Fibroblast of skin of abdomen (primary cell): ENCODE data around the gene BLVRA.
"Not testable (repeated sequence)": the region's sequence is repeated elsewhere in the genome, so short reads cannot be mapped to it uniquely, and the experiment has no call there.

Source experiments
- DNase-seq: peaks from one replicate; pipeline ENCODE4 v3.0.0-alpha.2; 2013

Gene BLVRA

DNA sequence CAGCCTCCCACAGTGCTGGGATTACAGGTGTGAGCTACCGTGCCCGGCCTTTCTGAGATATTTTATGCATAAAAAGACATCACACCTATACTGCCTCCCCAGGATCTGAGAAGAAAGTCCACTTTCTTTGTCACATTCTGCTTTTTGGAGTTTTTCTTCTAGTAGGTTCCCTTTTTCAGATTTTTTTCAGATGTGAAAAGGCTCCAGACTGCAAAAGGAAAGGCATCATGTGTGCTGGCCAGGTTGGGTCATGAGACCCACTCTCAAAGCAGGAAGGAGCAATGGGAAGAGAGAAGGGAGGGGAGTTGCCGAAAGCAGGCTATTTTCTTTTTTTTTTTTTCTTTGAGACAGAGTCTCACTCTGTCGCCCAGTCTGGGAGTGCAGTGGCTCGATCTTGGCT, 10.8 kb downstream of the BLVRA start:
- no peak for DNase-seq

DNA sequence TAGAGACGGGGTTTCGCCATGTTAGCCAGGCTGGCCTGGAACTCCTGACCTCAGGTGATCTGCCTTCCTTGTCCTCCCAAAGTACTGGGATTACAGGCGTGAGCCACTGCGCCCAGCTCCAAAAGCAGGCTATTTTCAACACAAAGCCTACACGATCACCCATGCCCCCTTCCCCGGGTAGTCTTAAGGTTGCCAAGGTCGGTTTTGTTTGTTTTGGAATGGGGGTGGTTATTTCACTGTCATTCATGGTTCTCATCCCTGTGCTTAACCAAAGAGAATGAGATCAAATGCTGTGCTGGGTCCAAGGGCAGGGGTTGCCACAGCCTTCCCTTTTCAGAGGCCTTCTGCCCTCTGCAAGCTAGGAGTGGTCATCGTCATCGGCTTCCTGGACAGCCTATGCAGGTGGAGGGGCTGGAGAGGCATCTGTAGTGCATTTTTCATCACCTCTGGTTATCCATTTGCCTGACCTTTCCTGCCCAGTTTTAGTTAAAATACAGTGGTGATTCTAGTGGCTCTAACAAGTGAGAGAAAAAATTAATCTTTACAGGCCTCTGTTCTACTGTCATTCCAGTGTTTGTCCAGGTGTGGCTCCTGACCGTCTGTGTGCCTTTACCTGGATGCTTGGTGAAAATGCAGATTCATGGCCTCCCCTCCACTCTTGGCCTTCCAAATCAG, 11.4 kb downstream of the BLVRA start:
- no peak for DNase-seq

DNA sequence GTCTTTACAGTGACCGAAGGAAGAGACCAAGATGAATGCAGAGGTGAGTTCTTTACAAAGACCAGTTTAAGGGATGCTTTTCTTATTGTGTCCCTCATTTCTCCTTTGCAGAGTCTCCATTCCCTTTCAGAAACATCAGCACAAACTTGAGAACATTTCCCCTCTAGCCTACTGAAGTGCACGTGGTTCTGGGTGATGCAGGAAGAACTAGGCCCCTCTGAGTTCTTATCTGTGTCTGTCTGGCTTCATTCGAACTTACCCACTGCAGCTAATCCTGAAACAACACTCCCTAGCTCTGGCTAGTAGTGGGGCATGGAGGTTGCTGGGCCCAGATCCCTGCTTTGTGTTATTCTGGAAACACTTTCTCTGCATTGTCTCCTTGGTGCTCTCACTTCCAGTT, 12.6 kb downstream of the BLVRA start:
- no peak for DNase-seq

DNA sequence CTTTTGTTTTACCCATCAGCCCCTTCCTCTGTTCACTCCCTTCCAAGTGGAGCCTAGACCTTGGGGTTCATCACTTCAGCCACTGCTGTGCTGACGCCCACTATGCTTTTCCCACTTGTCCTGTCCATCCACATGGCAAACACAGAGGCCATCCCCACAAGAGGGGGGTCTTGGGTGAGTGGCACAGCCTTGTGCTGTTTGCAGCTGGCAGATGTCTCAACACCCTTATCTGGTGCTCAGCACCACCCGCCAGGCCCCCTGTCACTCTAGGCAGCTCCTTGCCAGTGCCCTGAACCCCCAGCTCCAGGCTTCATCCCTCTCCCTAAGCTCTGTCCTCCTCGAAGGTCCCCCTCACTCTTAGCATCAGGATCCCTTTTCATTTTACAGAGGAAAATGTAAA, 13.1 kb downstream of the BLVRA start:
- DNase-seq = no peak

DNA sequence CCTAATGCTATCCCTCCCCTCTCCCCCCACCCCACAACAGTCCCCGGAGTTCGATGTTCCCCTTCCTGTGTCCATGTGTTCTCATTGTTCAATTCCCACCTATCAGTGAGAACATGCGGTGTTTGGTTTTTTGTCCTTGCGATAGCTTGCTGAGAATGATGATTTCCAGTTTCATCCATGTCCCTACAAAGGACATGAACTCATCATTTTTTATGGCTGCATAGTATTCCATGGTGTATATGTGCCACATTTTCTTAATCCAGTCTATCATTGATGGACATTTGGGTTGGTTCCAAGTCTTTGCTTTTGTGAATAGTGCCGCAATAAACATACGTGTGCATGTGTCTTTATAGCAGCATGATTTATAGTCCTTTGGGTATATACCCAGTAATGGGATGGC, 14.8 kb downstream of the BLVRA start:
- not testable (repeated sequence) for DNase-seq

DNA sequence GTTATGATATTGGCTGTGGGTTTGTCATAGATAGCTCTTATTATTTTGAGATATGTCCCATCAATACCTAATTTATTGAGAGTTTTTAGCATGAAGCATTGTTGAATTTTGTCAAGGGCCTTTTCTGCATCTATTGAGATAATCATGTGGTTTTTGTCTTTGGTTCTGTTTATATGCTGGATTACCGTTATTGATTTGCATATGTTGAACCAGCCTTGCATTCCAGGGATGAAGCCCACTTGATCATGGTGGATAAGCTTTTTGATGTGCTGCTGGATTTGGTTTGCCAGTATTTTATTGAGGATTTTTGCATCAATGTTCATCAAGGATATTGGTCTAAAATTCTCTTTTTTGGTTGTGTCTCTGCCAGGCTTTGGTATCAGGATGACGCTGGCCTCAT, 16.8 kb downstream of the BLVRA start:
- DNase-seq = not testable (repeated sequence)

DNA sequence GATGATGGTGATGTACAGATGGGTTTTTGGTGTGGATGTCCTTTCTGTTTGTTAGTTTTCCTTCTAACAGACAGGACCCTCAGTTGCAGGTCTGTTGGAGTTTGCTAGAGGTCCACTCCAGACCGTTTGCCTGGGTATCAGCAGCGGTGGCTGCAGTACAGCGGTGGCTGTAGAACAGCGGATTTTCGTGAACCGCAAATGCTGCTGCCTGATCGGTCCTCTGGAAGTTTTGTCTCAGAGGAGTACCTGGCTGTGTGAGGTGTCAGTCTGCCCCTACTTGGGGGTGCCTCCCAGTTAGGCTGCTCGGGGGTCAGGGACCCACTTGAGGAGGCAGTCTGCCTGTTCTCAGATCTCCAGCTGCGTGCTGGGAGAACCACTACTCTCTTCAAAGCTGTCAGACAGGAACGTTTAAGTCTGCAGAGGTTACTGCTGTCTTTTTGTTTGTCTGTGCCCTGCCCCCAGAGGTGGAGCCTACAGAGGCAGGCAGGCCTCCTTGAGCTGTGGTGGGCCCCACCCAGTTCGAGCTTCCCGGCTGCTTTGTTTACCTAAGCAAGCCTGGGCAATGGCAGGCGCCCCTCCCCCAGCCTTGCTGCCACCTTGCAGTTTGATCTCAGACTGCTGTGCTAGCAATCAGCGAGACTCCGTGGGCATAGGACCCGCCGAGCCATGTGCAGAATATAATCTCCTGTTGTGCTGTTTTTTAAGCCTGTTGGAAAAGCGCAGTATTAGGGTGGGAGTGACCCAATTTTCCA, 20.0 kb downstream of the BLVRA start:
- DNase-seq = not testable (repeated sequence)

DNA sequence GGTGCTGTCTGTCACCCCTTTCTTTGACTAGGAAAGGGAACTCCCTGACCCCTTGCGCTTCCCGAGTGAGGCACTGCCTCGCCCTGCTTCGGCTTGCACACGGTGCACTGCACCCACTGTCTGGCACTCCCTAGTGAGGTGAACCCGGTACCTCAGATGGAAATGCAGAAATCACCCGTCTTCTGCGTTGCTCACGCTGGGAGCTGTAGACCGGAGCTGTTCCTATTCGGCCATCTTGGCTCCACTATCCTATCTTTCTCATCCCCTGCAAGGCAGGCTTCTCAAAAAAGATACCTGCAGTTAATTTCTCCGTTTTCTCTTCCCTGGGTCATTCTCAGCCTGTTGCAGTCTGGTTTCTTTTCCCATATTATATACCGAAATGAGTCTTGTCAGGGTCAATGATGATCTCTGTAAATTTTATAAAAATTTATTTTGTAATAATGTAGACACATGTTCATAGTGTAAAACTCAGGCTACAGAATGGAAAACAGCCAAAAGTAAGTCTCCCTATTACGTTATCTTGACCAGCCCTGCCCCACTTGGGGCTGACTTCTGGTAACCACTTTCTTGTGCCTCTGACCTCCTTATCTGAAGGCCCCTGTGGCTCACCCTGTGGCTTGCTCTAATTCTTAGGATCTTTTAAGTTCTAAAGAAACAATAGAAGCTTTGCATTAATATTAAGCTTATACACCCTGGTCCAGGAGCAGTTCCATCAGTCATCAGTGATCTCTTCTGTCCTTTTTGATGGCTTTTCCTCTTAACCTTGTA, 20.7 kb downstream of the BLVRA start:
- DNase-seq = no peak

DNA sequence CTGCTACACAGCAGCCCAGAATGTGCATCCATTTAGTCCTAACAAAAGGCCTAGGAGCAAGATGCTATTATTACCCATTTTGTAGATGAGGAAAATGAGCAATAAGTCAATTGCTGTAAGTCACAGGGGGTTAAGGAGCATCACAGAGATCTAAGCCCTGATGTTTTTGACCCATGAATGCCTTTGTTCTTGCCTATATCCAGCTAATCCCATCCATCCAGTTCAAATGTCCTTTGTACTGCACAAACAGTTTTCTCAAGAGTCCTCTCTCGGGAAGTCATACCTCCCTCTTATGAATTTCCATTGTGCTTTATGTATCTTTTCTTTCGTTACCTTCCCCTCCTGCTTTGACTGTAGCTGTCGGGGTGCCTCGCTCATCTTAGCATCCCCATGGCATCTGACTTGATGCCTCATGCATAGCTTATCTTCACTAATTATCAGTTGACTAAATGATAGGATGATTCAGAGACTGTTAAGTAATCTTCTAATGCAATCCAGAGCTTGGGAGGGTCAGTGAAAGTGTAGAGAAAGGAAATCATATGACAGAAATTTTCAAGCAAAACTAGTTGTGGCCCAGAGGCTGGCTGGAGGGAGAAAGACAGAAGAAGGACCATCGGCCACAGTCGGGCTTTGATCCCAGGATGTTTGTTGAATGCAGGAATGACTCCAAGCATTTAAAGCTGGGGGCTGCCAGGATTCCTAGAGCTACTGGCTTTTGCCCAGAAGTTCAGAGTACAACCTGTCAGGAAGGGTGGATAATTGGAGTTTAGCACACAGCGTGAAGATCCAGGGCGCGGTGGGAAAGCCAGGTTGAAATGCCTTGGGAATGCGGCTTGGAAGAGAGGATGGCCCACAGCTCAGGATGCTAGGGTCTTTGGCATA, 23.5 kb downstream of the BLVRA start:
- DNase-seq = peak; percentile 56

DNA sequence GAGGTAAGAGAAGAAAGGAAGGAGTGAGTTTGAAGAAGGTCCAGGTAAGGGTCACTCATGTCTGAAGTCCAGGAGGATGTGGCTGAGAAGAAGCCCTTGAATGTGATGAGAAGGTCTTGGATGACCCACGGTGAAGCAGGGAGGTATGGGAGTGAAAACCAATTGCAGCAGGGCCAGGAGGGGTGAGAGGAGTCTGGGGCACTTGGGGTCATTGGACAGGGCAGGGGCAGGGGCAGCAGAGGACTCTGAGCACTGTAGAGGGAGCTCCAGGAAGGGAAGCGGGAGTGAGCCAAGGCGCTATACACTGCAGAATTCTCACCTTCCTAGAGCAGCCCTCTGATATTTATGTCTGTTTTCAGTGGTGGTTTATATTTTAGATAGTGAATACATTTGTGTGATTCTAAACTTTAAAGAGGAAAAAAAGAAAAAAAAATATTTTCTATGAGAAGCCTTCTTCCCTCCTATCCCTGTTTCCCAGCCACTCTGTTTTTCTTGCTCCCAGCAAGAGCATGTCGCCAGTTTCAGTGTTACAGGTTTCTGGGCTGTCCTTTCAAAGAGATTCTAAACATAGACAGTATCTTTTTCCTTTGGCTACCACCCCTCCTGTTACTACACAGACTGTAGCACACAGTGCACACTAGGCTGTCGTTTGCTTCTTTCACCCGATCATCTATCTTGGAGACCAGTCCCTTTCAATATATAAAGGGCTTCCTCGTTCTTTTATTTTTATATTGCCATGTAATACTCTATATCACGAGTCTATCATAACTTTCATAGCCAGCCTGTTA, 24.5 kb downstream of the BLVRA start:
- DNase-seq = no peak

DNA sequence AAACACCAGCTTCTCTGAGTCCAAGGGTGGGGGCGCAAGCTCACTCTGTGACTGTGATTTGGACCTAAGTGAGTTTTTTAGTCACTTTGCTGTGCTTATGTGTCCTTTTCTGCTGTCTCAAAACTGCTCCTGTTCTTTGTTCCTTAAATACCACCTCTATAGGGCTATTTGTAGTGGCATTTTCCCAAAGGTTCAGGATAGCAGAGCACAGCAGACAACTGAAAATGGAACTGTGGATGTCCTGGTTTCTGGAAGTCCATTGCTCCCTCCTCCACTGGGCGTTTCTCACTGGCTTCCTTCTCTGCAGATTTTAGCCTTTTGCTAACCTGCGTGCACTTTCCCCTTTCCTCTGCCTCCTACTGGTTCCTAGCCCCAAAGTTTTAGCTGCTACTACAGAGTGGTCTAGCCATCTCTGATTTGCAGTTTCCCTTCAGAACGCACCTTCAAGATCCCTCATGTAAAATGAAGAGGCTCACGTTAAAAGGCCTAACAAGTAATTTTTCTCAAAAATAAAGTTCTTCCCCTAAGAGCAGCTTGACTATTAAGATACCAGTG, 25.6 kb downstream of the BLVRA start:
- DNase-seq = no peak

DNA sequence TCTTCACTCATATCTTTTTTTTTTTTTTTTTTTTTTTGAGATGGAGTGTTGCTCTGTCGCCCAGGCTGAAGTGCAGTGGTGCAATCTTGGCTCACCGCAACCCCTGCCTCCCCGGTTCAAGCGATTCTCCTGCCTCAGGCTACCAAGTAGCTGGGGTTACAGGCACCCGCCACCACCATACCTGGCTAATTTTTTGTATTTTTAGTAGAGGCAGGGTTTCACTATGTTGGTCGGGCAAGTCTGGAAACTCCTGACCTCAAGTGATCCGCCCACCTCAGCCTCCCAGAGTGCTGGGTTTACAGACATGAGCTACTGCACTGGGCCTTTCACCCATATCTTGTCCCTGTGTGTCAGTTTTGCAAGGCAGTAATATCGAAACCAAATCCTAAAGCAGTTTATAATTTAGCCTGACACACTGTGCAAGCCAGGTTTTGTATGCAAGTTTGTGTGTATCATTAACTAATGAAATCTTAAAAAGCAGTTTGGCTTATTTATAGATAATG, 26.2 kb downstream of the BLVRA start:
- not testable (repeated sequence) for DNase-seq

DNA sequence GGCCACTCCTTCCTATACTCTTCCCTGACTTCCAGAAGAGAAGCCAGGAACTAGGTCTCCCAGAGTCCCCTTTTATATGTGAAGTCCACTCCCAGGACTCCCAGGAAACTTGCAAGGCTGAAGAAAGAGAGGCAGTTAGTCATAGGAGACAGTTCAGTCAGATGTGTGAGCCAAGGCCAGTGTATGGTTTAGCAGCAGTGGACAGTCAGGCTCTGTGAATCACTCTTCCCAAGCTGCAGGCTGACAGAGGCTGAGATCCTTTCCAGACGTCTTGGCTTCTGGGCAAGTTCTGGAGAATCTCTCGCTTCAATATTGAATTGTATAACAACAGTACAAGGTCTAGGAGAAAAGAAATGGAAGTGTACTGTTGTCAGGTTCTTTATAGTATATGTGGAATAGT, 26.9 kb downstream of the BLVRA start:
- DNase-seq = peak; percentile 83

DNA sequence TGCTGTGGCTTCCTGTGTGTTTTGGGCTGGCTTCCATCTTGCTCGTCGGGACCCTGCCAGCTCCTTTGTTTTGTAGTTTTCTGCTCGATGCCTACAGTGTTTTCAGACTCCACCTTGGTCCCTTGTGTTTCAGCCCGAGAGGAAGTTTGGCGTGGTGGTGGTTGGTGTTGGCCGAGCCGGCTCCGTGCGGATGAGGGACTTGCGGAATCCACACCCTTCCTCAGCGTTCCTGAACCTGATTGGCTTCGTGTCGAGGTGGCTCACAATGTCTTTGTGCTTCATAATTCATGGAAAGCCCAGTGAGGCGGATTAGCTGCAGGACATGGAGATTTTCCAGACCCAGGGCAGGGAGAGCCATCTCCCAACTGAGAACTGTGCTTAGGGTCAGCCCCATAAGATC, 29.3 kb downstream of the BLVRA start:
- DNase-seq = no peak

DNA sequence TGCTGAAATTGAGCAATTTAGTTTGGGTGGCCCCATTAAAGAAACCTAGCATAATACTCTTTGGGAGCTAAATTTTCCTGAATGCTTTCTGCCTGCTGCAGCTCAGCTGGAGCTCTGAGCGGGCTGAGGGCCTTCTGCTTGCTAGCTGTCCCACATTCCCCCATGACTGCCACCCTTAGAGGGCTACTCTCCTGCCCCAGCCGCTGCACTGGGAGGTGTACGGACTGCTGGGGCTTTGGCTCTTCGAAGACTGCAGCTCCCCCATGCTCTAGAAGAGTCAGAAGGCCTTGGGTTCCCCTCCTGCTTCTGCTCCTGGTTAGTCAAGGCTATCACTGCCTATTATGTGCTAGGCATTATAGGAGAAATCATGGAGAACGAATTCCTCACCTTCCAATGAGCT, 31.5 kb downstream of the BLVRA start:
- DNase-seq = no peak

DNA sequence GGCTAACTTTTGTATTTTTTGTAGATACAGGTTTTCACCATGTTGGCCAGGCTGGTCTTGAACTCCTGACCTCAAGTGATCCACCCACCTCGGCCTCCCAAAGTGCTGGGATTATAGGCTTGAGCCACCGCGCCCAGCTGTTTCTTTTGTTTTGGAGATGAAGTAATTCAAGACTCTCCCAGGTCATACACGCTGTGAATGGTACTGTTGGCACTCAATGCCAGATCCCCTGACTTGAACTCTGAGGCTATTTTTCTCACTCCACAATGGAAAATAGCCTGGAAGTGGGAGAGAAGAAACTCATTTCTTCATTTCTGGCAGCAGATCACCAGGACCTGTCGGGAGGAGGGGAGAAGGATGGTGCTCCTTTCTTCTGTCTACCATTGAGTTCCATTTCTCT, 32.4 kb downstream of the BLVRA start:
- DNase-seq = no peak

DNA sequence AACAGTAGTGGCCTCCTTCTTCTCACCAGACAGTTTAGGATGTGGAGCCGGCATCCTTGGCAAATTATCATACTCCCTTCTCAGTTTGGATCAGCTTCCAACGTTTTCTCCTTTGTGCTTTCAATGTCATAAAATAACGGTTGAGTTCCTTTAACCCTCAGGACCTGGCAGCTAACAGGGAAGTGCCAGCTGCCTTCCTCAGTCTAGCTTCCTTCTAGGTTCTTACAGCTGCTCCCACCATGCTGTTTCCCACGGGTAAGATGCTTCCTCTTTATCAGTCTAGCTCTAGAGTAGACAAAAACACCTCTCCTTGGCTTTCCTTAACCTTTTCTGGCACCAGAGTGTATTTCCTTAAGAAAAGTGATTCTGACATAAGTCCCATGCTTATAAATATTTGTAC, 33.2 kb downstream of the BLVRA start:
- DNase-seq = no peak

DNA sequence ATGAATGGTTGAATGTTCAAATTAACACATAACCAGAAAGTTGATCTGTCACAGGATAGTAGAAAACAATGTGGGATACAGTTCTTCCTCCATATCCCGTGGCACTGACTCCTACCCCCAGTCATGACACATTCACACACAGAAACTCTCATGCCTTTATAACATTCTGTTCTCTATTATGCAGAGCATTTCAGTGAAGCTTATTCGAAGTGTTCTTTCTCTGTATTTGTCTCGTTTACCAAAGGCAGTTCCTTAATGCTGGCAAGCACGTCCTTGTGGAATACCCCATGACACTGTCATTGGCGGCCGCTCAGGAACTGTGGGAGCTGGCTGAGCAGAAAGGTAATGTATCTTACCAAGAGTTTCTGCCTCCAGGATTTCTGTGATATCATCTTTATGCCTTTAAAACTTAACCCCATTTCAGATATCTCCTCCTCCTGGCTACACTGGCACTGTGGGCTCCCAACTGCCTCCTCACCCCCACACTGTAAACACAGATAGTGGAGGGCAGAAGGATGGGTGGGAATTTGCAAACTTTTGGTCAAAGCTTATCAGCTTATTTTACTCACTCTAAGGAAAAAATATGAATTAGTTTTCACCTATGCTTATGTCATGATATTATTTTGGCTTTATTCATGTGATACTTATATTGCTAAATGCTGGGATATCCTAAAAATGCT, 34.1 kb downstream of the BLVRA start:
- no peak for DNase-seq

DNA sequence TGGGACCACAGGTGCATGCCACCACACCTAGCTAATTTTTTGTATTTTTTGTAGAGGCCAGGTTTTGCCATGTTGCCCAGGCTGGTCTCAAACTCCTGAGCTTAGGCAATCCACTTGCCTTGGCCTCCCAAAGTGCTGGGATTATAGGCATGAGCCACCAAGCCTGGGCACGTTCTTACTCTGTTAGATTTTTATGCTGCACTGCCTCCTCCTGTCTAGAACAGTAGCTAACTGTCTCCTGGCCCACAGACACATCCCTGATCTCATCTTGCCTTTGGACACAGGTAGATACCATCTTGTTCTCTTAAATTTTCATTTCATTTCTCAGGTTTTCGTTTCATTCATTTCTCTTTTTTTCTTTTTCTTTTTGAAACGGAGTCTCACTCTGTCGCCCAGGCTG, 41.1 kb downstream of the BLVRA start:
- DNase-seq = no peak

DNA sequence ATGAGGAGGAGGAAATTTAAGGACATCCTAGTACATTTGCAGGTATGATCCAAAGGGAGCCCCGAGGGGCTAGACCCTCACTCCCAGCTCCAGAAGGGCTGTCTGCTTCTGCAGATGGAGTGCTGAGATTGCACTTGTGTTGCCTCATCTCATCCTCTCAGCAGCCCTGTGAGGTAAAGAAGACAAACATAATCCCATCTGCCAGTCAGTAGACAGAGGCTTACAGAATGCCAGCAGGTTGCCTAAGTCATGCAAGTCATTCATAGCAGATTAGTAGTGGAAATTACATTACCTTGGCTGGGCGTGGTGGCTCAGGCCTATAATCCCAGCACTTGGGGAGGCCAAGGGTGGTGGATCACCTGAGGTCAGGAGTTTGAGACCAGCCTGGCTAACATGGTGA, 45.4 kb downstream of the BLVRA start:
- DNase-seq = no peak

DNA sequence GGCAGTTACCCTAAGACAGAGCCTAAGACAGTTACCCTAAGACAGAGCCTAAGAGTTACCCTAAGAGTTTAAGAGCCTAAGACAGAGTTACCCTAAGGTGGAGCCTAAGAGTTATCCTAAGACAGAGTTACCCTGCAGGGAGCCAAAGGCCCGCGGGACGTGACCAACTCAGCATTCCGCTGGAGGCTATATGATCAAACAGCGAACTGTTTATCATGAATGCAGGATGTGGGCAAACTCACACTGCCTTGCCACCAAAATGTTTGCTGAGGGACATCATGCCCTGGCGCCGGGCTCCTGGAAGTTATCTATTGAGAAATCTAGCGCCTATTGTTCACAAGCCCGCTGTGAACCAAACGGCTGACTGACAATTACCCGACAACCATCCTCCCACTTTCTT, 49.9 kb downstream of the BLVRA start:
- no peak for DNase-seq
